ENCODE results near the gene GALR2. TPM values are rescaled to one million over a fixed set of nuclear protein-coding genes. Genes with fewer than 3 reads are reported as not detected.

Gene GALR2
- 0.54 to 1.8 TPM (median 1.7 TPM) in 5 replicates for total RNA-seq (2022; extraction: Qiagen RNA extraction)

GRCh38 chr17:76074390-76075363 is at the start of gene GALR2:
TSS of gene GALR2 (plus strand) at chr17:76074781. CDS start at chr17:76074884, 103 bp downstream.

DNA sequence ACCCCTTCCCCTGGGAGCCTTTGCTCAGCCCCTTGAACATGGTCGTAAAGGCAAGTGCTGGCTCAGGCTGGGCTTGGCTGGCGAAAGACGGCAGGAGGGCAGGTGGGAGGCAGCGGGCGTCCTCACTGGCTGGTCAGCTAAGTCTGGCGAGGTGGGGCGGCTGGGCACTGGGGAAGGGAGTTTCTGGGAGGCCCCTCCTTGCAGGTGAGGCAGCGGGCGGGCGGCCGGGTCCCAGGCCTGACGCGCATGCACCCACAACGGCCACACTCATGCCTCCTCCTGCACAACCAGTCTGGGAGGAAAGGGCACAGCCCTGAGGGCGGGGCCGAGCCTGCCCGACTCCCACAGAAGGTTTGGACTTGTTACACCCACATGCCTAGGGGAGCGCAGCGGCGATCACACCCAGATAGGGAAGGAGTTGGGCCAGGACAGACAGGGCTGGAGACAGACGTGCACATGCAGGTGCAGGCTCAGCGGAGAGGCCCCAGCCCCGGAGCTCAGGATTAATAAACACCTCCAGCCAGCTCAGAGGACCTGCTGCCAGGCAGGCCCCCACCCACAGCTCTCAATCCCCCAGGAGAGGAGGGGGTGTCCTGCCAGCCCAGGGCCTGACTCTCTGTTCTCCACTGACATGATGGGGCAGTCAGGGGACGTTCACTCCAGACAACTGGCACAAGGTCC is 47.3 kb upstream of the GALR2 start, which contains the start of gene EVPL:
EVPL (minus strand) TSS at position 148 of the 681 bp plus-strand sequence; CDS start at position 40, 108 bp downstream.

GRCh38 chr17:76072148-76072858 is 2.3 kb upstream of the GALR2 start, which contains the start of gene SRP68:
TSS of gene SRP68 (minus strand) at chr17:76072517. CDS start at chr17:76072491, 26 bp downstream.

GRCh38 chr17:76078860-76079534 is 4.4 kb downstream of the GALR2 start, which contains the start of gene ZACN:
TSS of gene ZACN (plus strand) at chr17:76079182. CDS start at chr17:76079265, 83 bp downstream.

GRCh38 chr17:76103274-76104139 is 28.9 kb downstream of the GALR2 start, which contains the start of gene EXOC7:
TSS of gene EXOC7 (minus strand) at chr17:76103787. CDS start at chr17:76103692, 95 bp downstream.

Other genes starting within 250 kb of the GALR2 start
- gene UNC13D, start 230.4 kb upstream of the GALR2 start, total RNA-seq (2022; extraction: Qiagen RNA extraction) = 3.2 to 6.9 TPM (median 6.3 TPM) in 5 replicates
- 86.8 to 93.9 TPM (median 89.6 TPM) in 5 replicates for gene WBP2, start 219.4 kb upstream of the GALR2 start, total RNA-seq (2022; extraction: Qiagen RNA extraction)
- 145 to 227 TPM (median 215 TPM) in 5 replicates for gene TRIM47, start 196.2 kb upstream of the GALR2 start, total RNA-seq (2022; extraction: Qiagen RNA extraction)
- 24.6 to 40.6 TPM (median 35.3 TPM) in 5 replicates for gene TRIM65, start 177.8 kb upstream of the GALR2 start, total RNA-seq (2022; extraction: Qiagen RNA extraction)
- 78.3 to 135 TPM (median 120 TPM) in 5 replicates for gene MRPL38, start 169.9 kb upstream of the GALR2 start, total RNA-seq (2022; extraction: Qiagen RNA extraction)
- 3.8 to 8.2 TPM (median 7.2 TPM) in 5 replicates for gene FBF1, start 133.7 kb upstream of the GALR2 start, total RNA-seq (2022; extraction: Qiagen RNA extraction)
- 15.4 to 19.6 TPM (median 18.6 TPM) in 5 replicates for gene ACOX1, start 95.6 kb upstream of the GALR2 start, total RNA-seq (2022; extraction: Qiagen RNA extraction)
- 20.4 to 22.4 TPM (median 22.0 TPM) in 5 replicates for gene TEN1, start 95.5 kb upstream of the GALR2 start, total RNA-seq (2022; extraction: Qiagen RNA extraction)
- 1.3 to 4.7 TPM (median 4.1 TPM) in 5 replicates for gene CDK3, start 73.9 kb upstream of the GALR2 start, total RNA-seq (2022; extraction: Qiagen RNA extraction)
- 12.7 to 19.5 TPM (median 17.8 TPM) in 5 replicates for gene EVPL, start 47.5 kb upstream of the GALR2 start, total RNA-seq (2022; extraction: Qiagen RNA extraction)
- gene SRP68, start 2.3 kb upstream of the GALR2 start, total RNA-seq (2022; extraction: Qiagen RNA extraction) = 70.7 to 88.6 TPM (median 85.9 TPM) in 5 replicates
- 0.08 to 0.39 TPM (median 0.20 TPM) in 5 replicates for gene ZACN, start 4.4 kb downstream of the GALR2 start, total RNA-seq (2022; extraction: Qiagen RNA extraction)
- gene EXOC7, start 29.0 kb downstream of the GALR2 start, total RNA-seq (2022; extraction: Qiagen RNA extraction) = 52.7 to 68.6 TPM (median 61.2 TPM) in 5 replicates
- gene FOXJ1, start 66.5 kb downstream of the GALR2 start, total RNA-seq (2022; extraction: Qiagen RNA extraction) = 0.65 to 1.4 TPM (median 1.1 TPM) in 5 replicates
- gene RNF157, start 165.7 kb downstream of the GALR2 start, total RNA-seq (2022; extraction: Qiagen RNA extraction) = 9.1 to 12.6 TPM (median 12.4 TPM) in 5 replicates
- gene UBALD2, start 190.6 kb downstream of the GALR2 start, total RNA-seq (2022; extraction: Qiagen RNA extraction) = 99.9 to 203 TPM (median 190 TPM) in 5 replicates
- 0.56 to 1.4 TPM (median 0.84 TPM) in 5 replicates for gene QRICH2, start 233.5 kb downstream of the GALR2 start, total RNA-seq (2022; extraction: Qiagen RNA extraction)